GF-D8 (cell line): Measurements from ENCODE around the gene FBXO38.

ENCODE experiments used
- DNase-seq: peaks from one replicate; lab custom pipeline; 2025; lab: John Stamatoyannopoulos, UW

The FBXO38 gene, protein sequence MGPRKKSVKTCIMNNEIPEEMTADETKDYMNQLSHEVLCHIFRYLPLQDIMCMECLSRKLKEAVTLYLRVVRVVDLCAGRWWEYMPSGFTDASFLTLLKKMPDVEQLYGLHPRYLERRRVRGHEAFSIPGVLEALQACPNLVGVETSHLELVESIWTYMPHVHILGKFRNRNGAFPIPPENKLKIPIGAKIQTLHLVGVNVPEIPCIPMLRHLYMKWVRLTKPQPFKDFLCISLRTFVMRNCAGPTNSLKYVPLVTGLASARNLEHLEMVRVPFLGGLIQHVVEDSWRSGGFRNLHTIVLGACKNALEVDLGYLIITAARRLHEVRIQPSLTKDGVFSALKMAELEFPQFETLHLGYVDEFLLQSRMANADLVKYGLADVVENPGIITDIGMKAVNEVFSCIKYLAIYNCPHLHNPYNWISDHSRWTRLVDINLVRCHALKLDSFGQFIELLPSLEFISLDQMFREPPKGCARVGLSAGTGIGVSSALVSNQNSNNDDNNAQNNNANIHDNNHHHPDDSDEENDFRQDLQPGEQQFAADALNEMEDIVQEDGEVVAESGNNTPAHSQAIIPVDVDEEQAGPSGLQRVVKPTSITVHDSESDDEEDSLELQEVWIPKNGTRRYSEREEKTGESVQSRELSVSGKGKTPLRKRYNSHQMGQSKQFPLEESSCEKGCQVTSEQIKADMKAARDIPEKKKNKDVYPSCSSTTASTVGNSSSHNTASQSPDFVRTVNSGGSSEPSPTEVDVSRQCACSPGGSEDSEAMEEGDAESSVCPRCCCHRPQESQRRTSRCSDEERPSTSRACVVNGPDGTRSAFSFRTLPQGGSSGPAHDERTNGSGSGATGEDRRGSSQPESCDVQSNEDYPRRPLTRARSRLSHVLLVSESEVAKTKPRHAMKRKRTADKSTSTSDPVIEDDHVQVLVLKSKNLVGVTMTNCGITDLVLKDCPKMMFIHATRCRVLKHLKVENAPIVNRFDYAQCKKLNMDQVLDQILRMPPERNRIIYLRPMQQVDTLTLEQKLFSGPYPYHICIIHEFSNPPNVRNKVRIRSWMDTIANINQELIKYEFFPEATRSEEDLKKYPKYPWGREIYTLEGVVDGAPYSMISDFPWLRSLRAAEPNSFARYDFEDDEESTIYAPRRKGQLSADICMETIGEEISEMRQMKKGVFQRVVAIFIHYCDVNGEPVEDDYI

DNA sequence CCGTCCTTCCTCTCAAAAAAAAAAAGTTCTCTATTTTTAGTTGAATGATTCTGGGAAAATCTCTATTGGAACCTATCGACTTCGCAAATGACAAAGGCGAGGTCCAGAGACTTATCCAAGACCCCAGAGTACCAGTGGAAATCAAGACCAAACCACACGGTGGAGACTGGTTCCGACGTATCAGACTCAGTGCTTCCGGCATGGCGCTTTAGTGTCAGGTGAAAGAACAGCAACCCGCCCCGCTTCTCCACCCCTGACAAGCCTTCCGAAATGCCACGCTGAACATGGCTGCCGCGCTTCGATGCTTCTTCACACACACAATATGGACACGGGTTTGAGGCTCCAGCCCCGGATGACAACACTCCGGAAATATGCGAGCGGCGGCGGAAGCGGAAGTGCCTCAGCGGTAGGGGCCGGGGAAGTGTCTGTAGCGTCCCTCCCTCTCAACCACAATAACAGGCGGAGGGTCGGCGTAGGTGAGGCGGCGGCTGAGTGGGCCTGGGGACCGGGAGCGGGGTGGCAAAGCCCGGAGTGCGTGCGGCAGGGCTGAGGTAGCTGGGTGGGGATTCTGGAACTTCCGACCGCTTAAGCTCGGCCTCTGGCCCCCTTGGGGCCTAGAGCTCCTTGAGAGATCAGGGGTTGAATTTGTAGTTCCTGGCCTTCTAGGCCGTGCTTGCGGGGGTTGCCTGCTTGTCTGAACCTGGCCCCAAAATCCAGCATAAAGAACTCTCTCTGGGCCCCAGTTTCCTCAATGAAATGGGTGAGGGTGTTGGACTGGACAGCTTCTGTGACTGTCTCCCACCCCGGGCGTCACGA, at the start of gene FBXO38:
FBXO38 (plus strand) TSS at position 395 of the 816 bp plus-strand sequence. CDS start 10,819 bp downstream, outside the sequence.
- DNase-seq: peak; percentile 91

DNA sequence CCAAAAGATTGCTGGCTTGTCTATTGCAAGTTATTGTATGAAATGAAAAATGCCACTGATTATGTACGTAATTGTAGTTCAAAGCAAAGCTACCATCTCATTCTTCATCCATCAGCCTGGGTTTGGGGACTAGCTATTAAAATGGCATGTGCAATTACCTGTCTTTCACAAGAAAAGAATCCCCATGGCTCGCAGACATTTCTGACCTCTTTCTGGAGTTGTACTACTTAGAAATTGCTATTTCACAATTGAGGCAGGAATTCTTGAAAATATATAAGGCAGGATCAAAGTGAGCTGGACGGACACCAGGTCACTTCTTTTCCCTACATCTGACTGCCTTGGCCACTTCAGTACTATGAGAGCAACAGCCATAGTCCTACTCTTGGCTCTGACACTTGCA, 48.5 kb upstream of the FBXO38 start, which contains the start of gene SPINK9:
SPINK9 (plus strand) TSS at position 301 of the 400 bp plus-strand sequence; CDS start at position 356, 55 bp downstream.
- DNase-seq: no peak

DNA sequence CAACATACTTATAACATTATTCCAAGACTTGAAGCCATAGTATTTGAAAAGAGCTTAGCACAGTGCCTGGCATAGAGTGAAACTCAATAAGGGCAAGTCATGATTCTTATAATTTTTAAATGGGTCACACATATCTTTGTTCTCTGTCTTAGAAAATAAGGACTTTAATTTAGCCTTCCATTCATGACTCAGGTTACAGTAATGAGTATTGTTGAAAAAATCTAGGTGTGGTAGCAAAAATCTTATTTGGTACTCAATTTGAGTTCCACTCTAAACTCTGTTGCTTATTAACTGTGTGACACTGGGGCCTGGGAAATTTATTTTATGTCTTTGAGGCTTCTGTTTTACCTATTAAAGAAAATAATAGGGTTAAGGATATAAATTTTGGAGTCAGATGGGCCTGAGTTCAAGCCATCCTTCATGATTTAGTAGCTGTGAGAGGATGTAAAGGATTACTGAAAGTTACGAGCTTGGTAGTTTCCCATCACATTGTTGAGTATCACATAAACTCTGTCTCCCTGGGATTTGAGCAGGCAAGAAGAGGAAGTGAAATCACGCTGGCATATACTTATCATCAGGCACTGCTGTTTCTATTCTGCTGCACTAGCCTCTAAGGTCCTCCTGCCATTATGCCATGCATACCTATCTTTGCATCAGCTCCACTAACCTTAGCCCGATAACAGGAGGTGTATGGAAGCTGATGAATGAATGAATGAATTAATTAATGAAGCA, 46.9 kb upstream of the FBXO38 start:
- DNase-seq: no peak

DNA sequence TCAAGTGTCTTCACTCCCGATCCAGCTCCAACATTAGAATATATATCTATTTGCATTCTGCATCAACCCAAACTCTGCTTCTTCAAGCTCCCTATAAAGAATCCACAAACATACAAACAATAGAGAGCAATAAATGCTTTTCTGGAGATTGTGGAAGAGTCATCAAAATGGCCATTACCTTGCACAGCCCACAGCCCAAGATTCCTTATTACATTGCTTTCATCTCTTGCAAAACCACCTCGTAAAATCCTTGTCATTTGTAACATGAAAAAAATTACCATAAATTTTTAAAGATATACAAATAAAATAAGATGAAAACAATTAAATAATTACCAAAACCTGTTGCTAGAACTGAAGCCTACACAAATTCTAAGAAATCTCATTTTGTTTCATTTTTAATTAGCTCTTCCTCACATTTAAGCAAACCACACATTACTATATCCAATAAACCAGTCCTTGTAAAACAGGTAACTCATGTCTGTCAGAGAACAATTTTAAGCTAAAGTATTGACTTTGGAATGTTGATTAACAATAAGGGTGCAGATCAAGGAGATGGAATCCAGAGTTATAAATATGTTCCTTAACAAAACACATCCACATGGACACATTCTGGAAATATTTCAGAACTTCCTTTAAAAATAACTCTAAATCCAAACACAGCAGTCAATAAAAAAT, 41.2 kb upstream of the FBXO38 start:
- no peak for DNase-seq

DNA sequence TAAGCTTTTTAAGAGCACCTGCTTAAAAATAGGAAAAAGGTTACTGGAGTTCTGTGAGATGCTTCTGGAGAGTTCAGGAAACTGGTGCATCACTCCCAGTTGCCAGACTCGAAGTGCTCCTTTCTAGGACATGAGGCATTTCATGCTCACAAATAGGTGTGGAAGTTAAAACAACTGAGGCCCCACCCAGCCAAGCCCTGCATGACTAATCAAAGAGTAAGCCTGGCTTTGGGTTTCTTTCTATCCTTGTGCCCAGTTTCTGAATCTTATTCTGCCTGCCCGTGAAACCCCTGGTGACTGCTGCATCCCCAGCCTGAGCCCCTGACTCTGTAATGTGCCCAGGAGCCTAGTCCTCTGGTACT, 40.7 kb upstream of the FBXO38 start:
- no peak for DNase-seq

DNA sequence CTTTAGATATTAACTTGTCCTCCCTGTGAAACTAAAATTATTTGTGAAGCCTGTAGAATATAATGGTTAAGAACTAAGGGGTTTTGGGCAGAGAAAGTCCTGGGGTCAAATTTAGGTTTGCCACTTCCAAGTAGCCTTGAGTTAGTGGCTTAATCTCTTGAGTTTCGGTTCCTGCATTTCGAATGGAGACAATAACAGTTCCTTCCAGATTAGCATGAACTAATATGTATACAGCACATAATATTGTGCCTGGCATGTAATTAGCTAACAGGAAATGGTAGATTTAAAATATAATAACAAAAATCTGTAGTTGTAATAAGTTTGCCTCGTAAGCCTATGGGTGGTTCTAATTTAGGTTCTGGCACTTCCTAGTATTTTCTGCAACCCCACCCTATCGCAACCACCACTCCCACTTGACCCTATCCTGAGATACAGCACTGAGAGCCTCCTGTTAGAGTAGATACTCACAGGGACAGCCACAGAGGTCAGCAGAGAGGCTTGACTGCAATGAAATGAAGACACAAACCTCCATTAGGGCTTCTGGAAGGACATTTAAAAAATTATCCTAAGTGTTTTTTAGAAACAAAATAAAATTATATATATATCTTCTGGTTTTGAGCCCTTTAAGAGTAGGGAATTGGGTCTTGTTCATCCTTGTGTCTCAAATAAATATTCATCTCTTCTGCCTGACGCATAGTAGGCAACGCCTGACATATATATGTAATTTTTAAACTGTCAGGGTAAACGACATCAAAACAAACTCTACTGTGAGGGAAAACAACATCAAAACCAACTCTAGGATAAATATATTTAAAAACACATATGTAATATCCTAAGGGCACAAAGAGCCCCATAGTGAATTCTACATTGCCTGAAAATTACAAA, 39.9 kb upstream of the FBXO38 start:
- DNase-seq: no peak

DNA sequence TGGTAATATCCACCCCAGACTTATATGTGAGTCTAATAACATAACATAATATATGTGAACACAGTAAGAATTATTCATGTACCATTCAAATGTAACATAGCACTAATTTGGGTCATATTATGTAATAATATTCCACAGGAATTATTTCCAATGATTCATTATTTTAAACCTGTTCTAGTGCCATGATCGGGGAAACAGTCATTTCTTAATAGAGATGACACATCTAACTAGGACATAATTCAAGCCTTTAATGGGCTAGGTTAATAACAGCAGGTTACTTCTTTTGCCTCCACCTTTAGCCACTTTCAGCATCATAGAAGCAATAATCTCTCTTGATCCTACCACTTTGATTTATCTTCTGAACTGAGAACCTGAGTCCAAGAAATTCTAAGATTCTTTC, 36.1 kb upstream of the FBXO38 start:
- DNase-seq: no peak

DNA sequence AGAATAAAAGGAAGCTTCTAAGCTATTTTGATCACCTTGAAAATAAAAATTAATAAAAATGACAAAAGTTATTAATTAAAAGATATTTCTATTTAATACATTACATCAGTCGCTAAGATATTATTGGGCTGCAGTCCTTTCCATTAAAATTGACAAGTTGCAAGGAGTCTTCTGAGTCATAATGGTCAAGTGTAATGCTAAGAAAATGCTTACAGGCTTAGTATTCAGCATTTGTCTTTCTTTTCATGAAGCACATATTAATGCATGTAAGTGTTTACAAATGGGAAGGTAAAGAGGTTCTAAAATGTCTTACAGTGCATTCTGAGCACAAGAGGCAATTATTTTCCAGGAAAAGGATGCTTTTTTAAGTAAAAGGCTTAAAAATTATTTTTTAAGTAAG, 31.1 kb upstream of the FBXO38 start:
- DNase-seq: no peak

DNA sequence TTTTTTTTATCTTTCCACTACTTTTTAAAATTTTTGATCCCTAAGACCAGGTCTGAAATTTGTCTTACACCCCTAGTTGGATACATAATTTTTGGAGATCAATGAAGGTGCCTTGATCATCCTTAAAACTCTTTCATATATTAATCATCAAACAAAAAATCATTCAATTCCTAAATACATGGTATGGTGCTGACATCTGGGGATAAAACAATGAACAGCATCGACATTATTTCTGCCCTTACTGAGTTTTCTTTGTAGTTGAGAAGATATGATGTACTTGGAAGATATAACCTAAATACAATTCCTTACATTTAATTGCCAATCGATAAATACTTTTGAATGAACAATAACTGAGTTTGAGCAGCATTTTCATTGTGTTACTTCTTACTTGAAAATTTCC, 30.1 kb upstream of the FBXO38 start:
- DNase-seq: no peak

DNA sequence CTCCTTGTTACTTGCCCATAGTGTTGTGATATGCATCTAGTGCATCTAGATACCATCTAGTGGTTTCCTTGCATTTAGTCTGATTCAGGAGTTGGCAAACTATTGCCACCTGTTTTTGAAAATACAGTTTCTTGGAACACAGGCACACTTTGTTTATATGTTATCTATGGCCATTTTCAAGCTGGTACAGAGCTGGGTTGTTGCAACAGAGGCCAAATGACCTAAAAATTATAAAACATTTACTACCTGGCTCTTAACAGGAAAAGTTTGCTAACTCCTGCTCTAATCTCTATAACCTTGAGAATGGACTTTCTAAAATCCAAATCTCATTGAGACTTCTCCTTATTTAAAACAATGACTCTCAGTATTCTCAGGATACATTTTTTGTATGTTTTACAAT, 19.4 kb upstream of the FBXO38 start:
- DNase-seq: no peak

DNA sequence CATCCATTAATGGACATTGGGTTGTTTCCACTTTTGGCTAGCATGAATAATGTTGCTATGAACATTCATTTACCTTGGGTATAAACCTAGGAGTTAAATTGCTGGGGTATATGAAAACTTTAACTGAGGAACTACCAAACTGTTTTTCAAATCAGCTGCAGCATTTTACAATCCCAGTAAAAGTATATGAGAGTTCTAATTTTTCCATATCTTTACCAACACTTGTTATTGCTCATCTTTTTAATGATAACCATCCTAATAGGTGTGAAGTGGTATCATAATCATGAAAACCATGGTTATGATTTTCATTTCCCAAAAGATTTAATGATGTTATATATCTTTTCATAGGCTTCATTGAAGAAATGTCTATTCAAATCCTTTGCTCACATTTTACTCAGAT, 15.5 kb upstream of the FBXO38 start:
- no peak for DNase-seq

DNA sequence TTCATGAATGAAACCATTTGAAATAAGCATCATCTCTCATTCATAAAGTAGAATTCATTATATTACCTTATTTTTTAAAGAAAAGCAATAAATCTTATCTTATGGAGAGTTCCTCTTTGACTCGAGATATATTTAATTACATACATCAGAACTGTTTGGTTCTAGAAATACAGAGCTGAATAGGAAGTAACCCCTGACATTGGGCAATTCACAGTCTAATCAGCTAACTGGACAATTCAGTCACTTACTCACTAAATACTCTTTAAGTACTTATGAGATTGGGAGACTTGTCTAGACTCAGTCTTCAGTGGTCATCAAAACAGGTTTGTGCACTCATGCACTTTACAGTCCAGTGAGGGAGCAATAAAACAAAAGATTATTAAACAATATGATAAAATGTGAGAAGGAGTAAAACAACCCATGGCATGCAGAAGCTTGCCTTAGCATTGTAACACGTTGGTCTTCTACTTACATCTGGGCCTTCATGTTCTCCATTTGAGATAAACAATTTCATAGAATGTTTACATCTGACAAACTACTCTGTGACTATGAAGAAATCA, 11.5 kb upstream of the FBXO38 start:
- no peak for DNase-seq

DNA sequence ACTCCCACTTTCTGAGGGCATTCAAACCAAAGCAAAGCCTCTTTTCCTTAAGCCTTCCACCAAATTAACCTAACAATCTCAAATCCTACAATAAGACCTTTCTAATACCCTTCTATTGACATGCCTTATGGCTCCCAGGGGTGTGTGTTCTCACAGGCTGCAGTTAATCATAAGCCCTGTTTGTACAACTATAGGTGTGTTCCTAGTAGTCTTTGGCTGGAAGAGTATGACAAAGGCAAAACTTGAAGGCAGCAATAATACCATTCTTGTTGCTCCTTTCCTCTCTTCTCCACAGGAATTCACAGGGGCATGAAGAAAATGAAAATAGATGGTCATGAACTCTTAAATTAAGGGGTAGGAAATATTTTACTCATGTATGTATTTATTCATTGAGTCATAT, 10.9 kb upstream of the FBXO38 start:
- no peak for DNase-seq

DNA sequence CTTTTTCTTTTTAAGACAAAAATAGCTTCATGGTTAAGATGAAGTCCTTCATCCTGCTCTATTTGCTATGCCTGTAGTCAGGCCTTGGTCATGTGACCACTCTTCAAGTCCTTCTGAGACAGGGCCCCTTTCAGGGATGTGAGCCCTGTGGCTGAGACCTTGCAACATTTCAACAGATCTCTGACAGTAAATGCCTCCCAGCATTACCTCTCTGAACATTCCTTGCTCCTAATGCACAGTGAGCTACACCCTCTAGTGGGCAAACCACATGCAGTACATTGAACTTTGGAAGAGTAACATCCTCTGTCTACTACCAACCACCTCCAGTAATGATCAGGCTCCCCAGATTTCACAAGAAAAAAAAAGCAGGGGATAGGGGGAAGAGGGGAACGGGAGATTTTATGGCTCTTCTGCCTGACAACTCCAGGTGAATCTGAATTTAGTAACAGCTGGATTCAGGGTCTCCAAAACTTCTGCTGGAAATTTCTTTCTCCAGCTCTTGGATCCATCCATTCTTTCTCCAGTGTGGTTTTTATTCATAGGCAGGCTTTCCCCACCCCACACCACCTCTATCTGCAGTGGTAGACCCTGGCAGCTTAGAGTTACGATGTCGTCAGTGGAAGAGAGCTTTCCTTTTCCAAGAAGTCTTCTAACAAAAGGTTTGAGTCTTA, 8.9 kb upstream of the FBXO38 start:
- DNase-seq: peak; percentile 4

DNA sequence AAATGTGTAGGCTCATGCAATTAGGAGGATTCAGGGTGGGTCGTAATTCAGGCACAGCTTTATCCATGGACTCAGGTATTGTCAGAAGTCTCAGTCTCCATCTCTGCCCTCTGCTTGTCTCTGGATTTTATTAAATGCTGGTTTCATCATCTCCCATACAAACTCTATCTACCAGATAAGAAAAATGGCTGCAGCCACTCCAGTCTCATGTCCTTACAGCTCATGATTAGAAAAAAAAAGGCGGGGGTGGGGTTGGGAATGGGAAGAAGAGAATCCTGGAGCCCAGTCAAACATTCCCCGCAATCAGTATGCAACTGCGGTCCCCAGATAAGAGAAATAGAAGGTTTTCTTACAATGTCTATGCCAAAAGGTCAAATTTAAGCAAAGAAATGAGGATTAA, 7.6 kb upstream of the FBXO38 start:
- DNase-seq: no peak

DNA sequence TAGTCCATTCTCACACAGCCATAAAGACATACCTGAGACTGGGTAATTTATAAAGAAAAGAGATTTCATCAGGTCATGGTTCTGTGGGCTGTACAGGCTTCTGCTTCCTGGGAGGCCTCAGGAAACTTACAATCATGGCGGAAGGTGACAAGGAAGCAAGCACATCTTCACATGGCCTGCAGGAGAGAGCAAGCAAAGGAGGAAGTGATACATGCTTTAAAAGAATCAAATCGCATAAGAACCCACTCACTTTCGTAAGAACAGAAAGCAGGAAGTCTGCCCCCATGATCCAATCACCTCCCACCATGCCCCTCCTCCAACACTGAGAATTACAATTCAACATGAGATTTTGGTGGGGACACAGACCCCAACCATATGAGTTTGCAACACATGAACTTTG, 5.1 kb upstream of the FBXO38 start:
- DNase-seq: no peak

DNA sequence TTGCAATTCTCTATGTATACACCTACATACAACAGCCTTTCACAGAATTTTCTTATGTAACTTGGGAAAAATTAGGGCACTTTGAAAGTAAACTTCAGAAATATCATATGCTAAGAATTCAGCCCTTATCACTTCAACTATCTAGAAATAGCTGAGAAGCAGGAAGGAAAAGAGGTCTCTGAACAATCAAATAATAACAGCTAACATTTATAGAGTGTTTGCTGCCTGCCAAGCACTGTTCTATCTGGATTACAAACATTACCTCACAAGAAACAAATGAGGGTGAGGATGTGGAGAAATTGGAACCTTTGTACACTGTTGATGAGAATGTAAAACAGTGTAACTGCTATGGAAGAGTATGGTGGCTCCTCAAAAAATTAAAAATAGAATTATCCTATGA, 4.4 kb upstream of the FBXO38 start:
- DNase-seq: no peak

DNA sequence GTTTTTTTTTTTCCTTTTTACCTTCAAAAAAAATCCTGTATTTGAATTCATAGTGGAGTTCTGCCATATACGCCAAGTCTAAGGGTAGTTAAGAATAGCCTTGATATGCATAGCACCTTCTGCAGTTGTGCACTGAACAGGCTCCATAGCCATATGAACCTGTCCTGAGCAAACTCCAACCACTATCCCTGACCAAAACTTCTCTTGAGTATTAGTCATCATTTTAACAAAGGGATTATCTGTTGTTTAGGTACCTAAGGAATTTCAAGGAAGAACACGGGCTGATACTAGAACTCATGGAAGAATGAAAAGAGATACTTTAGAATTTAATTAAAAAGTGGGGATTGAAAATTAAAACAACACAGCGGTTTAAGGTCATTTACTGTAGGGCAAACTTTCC, 1.9 kb upstream of the FBXO38 start:
- no peak for DNase-seq
